Stimulated activated memory B cell treated with anti-CD40 and anti-IgM and Interleukin-4, amounts not matched to agents 10 μg/mL and 1 μg/mL and 100 μg/mL, for 72 hours (primary cell): Measurements from ENCODE around the gene LMTK3.

Experiments
- ATAC-seq: fragments of 150-1000 bp; cut with Tn5 transposase; 2 replicates; pipeline ENCODE4 v1.10.0; 2021
- H3K27ac Mint-ChIP-seq: one replicate; pipeline ENCODE4 v1.8.0; 2022; ENCODE audit warnings: mild to moderate bottlenecking, mixed read lengths
- H3K27me3 Mint-ChIP-seq: one replicate; pipeline ENCODE4 v1.8.0; 2022; ENCODE audit warnings: mixed read lengths
- H3K36me3 Mint-ChIP-seq: one replicate; pipeline ENCODE4 v1.8.0; 2022; ENCODE audit warnings: mixed read lengths
- H3K4me1 Mint-ChIP-seq: one replicate; pipeline ENCODE4 v1.8.0; 2022; ENCODE audit warnings: mixed read lengths
- H3K4me3 Mint-ChIP-seq: one replicate; pipeline ENCODE4 v1.8.0; 2022; ENCODE audit warnings: mild to moderate bottlenecking, moderate library complexity, mixed read lengths
- H3K9me3 Mint-ChIP-seq: one replicate; pipeline ENCODE4 v1.8.0; 2022; ENCODE audit warnings: mixed read lengths

The LMTK3 gene

GRCh38 chr19:48501494-48502349, 9.9 kb downstream of the LMTK3 start:
- Mint-ChIP-seq H3K9me3 (peaks cover 3% of the 10 kb centered on the region), H3K27me3 (peaks cover 44% of the 10 kb centered on the region), H3K4me3 (peak overlapping the region; percentile 50), H3K4me1 (peaks cover 43% of the 10 kb centered on the region), H3K36me3 (no peaks in the 10 kb centered on the region), H3K27ac (peak overlapping the region; percentile 46)
- peak; percentile 44 for ATAC-seq

DNA sequence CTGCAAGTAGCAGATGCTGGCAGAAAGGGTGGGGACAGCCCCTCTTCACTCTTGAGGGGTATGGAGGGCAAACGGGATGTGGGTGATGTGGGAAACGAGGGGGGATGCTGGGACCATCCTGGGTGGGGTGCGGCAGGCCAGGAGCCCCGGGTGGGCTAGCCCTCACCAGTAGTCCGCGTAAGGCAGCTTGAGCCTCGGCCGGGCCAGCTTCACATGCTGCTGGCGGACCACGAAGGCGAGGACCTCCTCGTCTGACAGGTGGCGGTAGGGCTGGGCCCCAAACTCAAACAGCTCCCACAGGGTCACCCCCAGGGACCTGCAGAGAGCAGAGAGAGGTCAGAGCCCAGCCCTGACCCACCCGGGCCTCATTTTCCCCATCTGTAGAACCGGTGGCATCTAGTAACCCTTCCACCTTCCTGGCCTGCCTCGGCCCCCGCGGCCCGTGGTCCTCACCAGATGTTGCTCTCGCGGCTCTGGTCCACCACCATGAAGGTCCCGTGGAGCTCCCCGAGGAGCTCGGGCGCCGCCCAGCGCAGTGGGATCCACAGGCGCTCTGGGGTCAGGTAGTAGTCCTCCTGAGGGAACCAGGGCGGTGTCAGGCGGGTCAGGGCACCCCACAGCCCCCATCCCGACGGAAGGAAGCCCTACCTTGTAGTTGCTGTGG, 10.7 kb downstream of the LMTK3 start:
- Mint-ChIP-seq H3K9me3 (peaks cover 3% of the 10 kb centered on the region), H3K36me3 (no peaks in the 10 kb centered on the region), H3K4me3 (peak overlapping the region; percentile 50), H3K4me1 (peaks cover 43% of the 10 kb centered on the region), H3K27ac (peak overlapping the region; percentile 60), H3K27me3 (peaks cover 51% of the 10 kb centered on the region)
- no peak for ATAC-seq

- Mint-ChIP-seq H3K36me3 (peaks cover under 1% of the 10 kb centered on the region), H3K4me1 (peaks cover 51% of the 10 kb centered on the region), H3K4me3 (no peak overlapping the region), H3K27me3 (peaks cover 66% of the 10 kb centered on the region), H3K27ac (peak overlapping the region; percentile 60), H3K9me3 (peaks cover 3% of the 10 kb centered on the region)
- no peak for ATAC-seq
Observed at GRCh38 chr19:48499316-48500090, 12.1 kb downstream of the LMTK3 start.

DNA sequence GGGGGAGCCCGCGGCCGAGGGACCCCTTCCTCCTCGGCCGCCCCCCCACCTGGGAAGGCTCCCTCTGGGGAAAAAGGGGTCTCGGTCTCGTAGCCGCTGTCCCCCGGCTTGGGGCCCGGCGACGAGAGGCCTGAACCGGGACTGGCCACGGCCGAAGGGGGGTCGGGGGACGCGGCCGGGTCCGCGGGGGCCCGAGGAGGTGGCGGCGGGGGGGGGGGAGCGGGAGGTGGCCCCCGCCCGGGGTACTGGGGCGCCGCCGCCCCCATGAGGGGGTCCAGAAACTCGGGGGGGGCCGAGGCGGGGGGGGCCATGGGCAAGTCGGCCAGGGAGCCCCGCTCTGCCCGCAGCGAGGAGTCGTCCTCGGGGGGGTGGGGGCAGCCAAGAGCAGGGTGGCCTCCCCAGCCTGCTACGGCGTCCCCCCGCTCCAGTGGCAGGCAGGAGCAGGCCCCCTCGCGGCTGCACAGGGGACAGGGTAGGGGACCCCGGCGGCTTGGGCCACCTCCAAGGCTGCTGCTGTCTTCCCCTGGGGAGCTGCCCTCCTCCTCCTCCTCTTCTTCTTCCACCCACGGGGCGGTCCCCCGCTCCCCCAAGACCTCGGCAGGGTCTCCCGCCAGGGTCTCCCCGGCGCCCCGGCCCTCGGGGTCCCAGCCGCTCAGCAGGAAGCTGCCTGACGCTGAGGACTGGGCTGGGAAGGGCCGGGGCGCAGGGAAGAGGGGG, 12.9 kb downstream of the LMTK3 start:
- Mint-ChIP-seq H3K4me1 (peaks cover 56% of the 10 kb centered on the region), H3K4me3 (no peak overlapping the region), H3K27ac (no peak overlapping the region), H3K36me3 (peaks cover 5% of the 10 kb centered on the region), H3K27me3 (peaks cover 73% of the 10 kb centered on the region), H3K9me3 (peaks cover 3% of the 10 kb centered on the region)
- no peak for ATAC-seq

DNA sequence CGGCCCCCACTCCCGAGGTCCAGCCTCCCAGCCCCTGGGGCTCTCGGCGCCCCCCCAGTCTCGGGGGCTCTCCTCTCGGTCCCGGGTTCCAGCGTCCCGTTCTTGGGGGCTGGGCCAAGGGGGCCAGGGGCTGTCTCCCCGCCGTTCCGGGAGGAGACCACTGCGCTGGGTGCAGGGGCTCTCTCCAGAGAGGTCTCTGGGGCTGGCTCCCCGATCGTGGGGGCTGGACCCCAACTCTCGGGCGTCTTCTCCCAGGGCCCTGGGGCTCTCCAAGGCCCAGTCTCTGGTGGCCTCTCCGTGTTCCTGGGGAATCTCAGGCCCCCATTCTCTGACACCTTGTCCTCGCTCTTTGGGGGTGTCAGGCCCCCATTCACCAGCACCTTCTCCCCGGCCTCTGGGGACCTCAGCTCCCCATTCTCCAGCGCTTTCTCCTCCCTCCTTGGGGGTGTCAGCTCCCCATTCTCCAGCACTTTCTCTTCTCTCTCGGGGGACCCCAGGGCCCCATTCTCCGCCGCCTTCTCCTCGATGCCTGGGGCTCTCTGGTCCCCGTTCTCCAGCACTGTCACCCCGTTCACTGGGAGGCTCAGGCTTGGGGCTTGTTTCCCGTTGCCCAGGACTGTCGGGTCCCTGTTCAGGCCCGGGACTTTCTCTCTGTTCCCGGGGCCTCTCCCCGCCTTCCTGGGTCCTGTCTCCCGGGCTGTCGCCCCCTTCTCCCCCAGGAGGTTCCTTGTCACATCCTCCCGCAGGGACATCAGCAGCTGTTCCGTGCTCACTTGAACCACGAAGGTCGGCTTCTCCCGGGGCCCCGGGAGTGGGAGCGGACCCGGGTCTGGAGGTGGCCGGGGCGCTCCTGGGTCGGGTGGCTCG, 13.7 kb downstream of the LMTK3 start:
- ATAC-seq = no peak
- Mint-ChIP-seq H3K36me3 (peaks cover 6% of the 10 kb centered on the region), H3K9me3 (peaks cover 3% of the 10 kb centered on the region), H3K4me3 (peak overlapping the region; percentile 42), H3K4me1 (peaks cover 53% of the 10 kb centered on the region), H3K27me3 (peaks cover 81% of the 10 kb centered on the region), H3K27ac (no peak overlapping the region)

GRCh38 chr19:48496959-48497727, 14.5 kb downstream of the LMTK3 start:
- H3K9me3 Mint-ChIP-seq = peaks cover 7% of the 10 kb centered on the region
- H3K27me3 Mint-ChIP-seq = peaks cover 90% of the 10 kb centered on the region
- H3K36me3 Mint-ChIP-seq = peaks cover 12% of the 10 kb centered on the region
- H3K4me1 Mint-ChIP-seq = peaks cover 53% of the 10 kb centered on the region
- H3K27ac Mint-ChIP-seq = no peak overlapping the region
- no peak for ATAC-seq
- H3K4me3 Mint-ChIP-seq = no peak overlapping the region

DNA sequence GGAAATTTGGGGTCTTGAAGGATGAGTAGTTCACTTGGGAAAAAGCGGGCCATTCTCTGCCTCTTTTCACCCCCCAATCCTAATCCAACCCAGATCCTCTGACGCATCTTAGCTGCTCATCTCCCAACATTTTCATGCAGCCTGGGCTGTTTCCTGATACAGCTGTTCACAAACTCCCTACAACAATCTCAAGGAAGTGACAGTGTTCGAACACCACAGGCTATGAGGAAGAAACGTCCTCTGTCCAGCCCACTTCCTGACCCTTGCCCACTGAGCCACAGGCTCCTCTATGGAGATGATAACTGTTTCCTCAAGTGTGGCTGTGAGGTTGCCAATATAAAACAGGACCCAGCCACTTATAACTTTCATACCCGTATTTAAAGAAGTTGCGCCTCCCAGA, 16.2 kb downstream of the LMTK3 start:
- H3K4me3 Mint-ChIP-seq = no peak overlapping the region
- H3K27me3 Mint-ChIP-seq = peaks cover 88% of the 10 kb centered on the region

DNA sequence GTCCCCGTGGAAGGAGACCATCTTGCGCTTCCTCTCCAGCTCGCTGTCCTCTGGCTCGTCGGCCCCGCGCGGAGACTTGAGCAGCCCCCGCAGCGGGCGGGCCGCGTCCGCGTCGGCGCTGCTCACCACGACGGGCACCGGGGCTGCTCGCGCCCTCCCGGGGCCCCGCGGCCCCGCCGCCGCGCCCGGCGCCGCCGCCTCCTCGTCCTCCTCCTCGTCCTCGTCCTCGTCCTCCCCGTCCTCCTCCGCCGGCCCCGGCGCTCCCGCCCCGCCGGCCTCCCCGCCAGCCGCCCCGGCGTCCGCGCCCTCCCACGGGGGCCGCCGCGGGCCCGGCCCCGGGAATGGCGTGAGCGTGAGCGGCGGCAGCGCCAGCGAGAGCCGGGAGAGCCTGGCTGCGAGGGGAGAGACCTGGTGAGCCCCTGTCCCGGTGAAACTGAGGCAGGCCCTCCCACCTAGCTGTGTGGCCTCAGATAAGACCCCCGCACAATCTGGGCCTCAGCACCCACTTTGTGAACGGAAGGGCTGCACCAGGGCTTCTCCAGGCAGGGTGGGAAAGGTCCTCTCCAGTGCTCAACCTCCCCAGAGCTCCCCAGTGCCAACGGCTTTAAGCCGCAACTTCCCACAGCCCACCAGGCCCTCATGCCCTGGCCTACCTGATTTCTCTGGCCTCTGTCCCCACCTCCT, 17.8 kb downstream of the LMTK3 start:
- Mint-ChIP-seq H3K9me3 (peaks cover 5% of the 10 kb centered on the region), H3K4me1 (peaks cover 53% of the 10 kb centered on the region), H3K27ac (peak overlapping the region; percentile 67), H3K27me3 (peaks cover 79% of the 10 kb centered on the region), H3K4me3 (peak overlapping the region; percentile 65), H3K36me3 (peaks cover 12% of the 10 kb centered on the region)
- ATAC-seq = no peak

More for the DNA sequence above, 16.2 kb downstream of the LMTK3 start:
- no peak overlapping the region for H3K27ac Mint-ChIP-seq
- H3K36me3 Mint-ChIP-seq = peaks cover 12% of the 10 kb centered on the region
- ATAC-seq = no peak
- H3K9me3 Mint-ChIP-seq = peaks cover 5% of the 10 kb centered on the region
- peaks cover 49% of the 10 kb centered on the region for H3K4me1 Mint-ChIP-seq

DNA sequence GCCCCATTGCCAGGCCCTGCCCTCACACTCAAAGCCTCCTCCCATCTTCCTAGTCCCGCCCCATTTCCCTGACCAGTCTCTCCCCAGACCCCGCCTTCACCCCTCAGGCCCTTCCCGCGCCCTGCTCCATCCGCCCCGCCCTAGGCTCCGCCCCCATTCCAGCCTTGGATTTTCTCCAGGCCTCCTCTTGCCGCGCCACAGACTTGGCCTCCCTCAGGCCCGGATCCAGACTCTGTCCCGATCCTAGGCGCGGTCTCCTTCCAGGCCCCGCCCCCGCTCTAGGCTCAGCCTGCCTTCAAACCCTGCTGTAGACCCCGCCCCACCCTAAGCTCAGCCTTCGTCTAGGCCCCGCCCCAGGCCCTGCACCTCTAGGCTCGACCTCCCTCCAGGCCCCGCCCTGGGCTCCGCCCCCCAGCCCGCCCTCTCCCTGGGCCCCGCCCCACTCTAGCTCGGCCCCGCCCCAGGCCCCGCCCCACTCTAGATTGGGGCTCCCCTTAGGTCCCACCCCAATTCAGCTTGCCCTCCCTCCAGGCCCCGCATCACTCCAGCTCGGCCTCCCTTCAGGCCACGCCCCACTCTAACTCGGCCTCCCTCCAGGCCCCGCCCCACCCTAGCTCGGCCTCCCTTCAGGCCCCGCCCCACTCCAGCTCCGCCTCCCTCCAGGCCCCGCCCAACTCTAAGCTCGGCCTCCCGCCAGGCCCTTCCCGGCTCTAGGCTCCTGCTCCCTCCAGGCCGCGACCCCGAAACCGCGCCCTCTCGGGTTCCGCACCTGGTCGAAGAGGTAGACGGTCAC, 18.5 kb downstream of the LMTK3 start:
- peak overlapping the region; percentile 13 for H3K27ac Mint-ChIP-seq
- H3K36me3 Mint-ChIP-seq = peaks cover 12% of the 10 kb centered on the region
- H3K4me1 Mint-ChIP-seq = peaks cover 51% of the 10 kb centered on the region
- H3K27me3 Mint-ChIP-seq = peaks cover 82% of the 10 kb centered on the region
- peak; percentile 71 for ATAC-seq
- peak overlapping the region; percentile 73 for H3K4me3 Mint-ChIP-seq
- H3K9me3 Mint-ChIP-seq = peaks cover 5% of the 10 kb centered on the region

DNA sequence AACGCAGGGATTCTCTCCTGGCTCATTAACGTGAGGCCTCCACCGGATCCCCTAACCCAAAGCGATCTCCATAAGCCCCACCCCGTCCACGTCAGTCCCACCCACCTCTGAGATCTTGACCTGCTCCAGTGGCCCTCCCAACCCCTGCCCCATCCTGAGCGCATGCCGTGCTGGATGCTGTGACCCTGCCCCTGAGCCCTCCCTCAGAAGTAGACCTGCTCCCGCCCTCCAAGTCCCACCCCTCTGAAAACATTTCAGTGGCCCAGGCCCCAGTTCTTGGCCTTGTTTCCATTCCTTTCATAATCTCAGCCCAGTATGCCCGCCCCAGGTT, 19.9 kb downstream of the LMTK3 start:
- Mint-ChIP-seq H3K36me3 (peaks cover 12% of the 10 kb centered on the region), H3K27me3 (peaks cover 74% of the 10 kb centered on the region), H3K4me3 (peak overlapping the region; percentile 36), H3K9me3 (peaks cover 5% of the 10 kb centered on the region), H3K4me1 (peaks cover 47% of the 10 kb centered on the region), H3K27ac (peak overlapping the region; percentile 13)
- no peak for ATAC-seq

GRCh38 chr19:48490981-48491792, 20.4 kb downstream of the LMTK3 start:
- peaks cover 47% of the 10 kb centered on the region for H3K4me1 Mint-ChIP-seq
- peak overlapping the region; percentile 74 for H3K27ac Mint-ChIP-seq
- H3K27me3 Mint-ChIP-seq = peaks cover 69% of the 10 kb centered on the region
- peaks cover 5% of the 10 kb centered on the region for H3K9me3 Mint-ChIP-seq
- peak overlapping the region; percentile 70 for H3K4me3 Mint-ChIP-seq
- peaks cover 12% of the 10 kb centered on the region for H3K36me3 Mint-ChIP-seq
- ATAC-seq = peak; percentile 53
